CD14-positive monocyte (primary cell): ENCODE measurements around the gene MACO1. TPM values are rescaled to one million over a fixed set of nuclear protein-coding genes. Genes with fewer than 3 reads are reported as not detected.

Source experiments
- DNase-seq, 3 donors: peaks; one replicate each; pipeline ENCODE4 v3.0.0-alpha.2; 2011 to 2022
- H2AFZ ChIP-seq: 2 replicates; pipeline ENCODE4 v1.6.0; 2012; ENCODE audit warnings: mild to moderate bottlenecking, low read depth, low read length, inconsistent platforms; ENCODE audit not compliant: insufficient read depth, poor library complexity, severe bottlenecking
- H3K27ac ChIP-seq, 2 donors: 1 replicate in 1 of 2; 2 replicates in 1 of 2; pipeline ENCODE4 v1.5.1; 2012 to 2013; ENCODE audit warnings: low read length in 2 of 2, control low read depth in 1 of 2, inconsistent platforms in 1 of 2, low read depth in 1 of 2, mild to moderate bottlenecking in 1 of 2
- H3K27me3 ChIP-seq, 2 donors: one replicate each; pipeline versions ENCODE4 v1.6.0 to v1.6.1; 2011 to 2013; ENCODE audit warnings: low read length in 2 of 2; ENCODE audit not compliant: control insufficient read depth in 2 of 2, insufficient read depth in 2 of 2
- H3K36me3 ChIP-seq, 2 donors: replicated peaks in 1 of 2; 1 replicate in 1 of 2; 2 replicates in 1 of 2; pipeline versions ENCODE4 v1.5.1 to v1.6.1; 2012 to 2013; ENCODE audit warnings: low read length in 2 of 2, control low read depth in 1 of 2, inconsistent platforms in 1 of 2, mild to moderate bottlenecking in 1 of 2; ENCODE audit not compliant: insufficient read depth in 2 of 2, control insufficient read depth in 1 of 2
- H3K4me1 ChIP-seq, 2 donors: 1 replicate in 1 of 2; 2 replicates in 1 of 2; pipeline versions ENCODE4 v1.5.1 to v1.6.1; 2012 to 2013; ENCODE audit warnings: low read length in 2 of 2, control low read depth in 1 of 2, inconsistent platforms in 1 of 2, mild to moderate bottlenecking in 1 of 2, moderate library complexity in 1 of 2; ENCODE audit not compliant: insufficient read depth in 2 of 2, control insufficient read depth in 1 of 2
- H3K4me2 ChIP-seq: replicated peaks from 2 replicates; pipeline ENCODE3; 2012; ENCODE audit warnings: low read length, moderate library complexity, mild to moderate bottlenecking; ENCODE audit not compliant: poor library complexity, severe bottlenecking; ENCODE audit errors: extremely low read depth
- H3K4me3 ChIP-seq, 3 experiments: fragments of 200-600 bp in 1 of 3; sonication (generic) in 1 of 3; replicated peaks in 1 of 3; 1 replicate in 2 of 3; 2 replicates in 1 of 3; pipeline ENCODE4 v1.5.1; 2011 to 2013; ENCODE audit warnings: low read length in 3 of 3, mild to moderate bottlenecking in 3 of 3, control low read depth in 2 of 3, low read depth in 2 of 3, inconsistent platforms in 1 of 3, moderate library complexity in 1 of 3
- H3K79me2 ChIP-seq: 2 replicates; pipeline ENCODE4 v1.6.0; 2012; ENCODE audit warnings: mild to moderate bottlenecking, control low read depth, inconsistent platforms, low read length, moderate library complexity; ENCODE audit not compliant: insufficient read depth
- H3K9ac ChIP-seq: 2 replicates; pipeline ENCODE4 v1.6.0; 2017; ENCODE audit warnings: low read length, mild to moderate bottlenecking; ENCODE audit not compliant: insufficient read depth, poor library complexity, severe bottlenecking
- H3K9me3 ChIP-seq, 2 donors: replicated peaks in 1 of 2; 1 replicate in 1 of 2; 2 replicates in 1 of 2; pipeline versions ENCODE4 v1.5.1 to v1.6.1; 2012 to 2013; ENCODE audit warnings: low read length in 2 of 2, control low read depth in 1 of 2; ENCODE audit not compliant: control insufficient read depth in 1 of 2, insufficient read depth in 1 of 2
- H4K20me1 ChIP-seq: 2 replicates; pipeline ENCODE4 v1.6.0; 2012; ENCODE audit warnings: mild to moderate bottlenecking, low read length, control low read depth, moderate library complexity; ENCODE audit not compliant: insufficient read depth
- H3K27ac Mint-ChIP-seq, 7 donors: one replicate each; pipeline ENCODE4 v1.8.0; 2020; ENCODE audit warnings: mild to moderate bottlenecking in 7 of 7, mixed read lengths in 7 of 7, moderate library complexity in 6 of 7, inconsistent platforms in 2 of 7
- H3K27me3 Mint-ChIP-seq, 3 donors: one replicate each; pipeline ENCODE4 v1.8.0; 2021 to 2022; ENCODE audit warnings: low read depth in 3 of 3, mild to moderate bottlenecking in 3 of 3, mixed read lengths in 3 of 3, moderate library complexity in 3 of 3, inconsistent platforms in 1 of 3
- H3K36me3 Mint-ChIP-seq, 2 donors: one replicate each; pipeline ENCODE4 v1.8.0; 2020; ENCODE audit warnings: mixed read lengths in 2 of 2, inconsistent platforms in 1 of 2, mild to moderate bottlenecking in 1 of 2
- H3K4me1 Mint-ChIP-seq: one replicate; pipeline ENCODE4 v1.8.0; 2020; ENCODE audit warnings: mild to moderate bottlenecking, mixed read lengths
- H3K4me3 Mint-ChIP-seq, 2 donors: one replicate each; pipeline ENCODE4 v1.8.0; 2020; ENCODE audit warnings: mild to moderate bottlenecking in 2 of 2, mixed read lengths in 2 of 2, moderate library complexity in 1 of 2
- H3K9me3 Mint-ChIP-seq, 7 donors: one replicate each; pipeline ENCODE4 v1.8.0; 2020 to 2022; ENCODE audit warnings: mixed read lengths in 7 of 7, mild to moderate bottlenecking in 6 of 7, moderate library complexity in 6 of 7, inconsistent platforms in 2 of 7
- CTCF ChIP-seq: fragments of 200-600 bp; IDR thresholded peaks from one replicate; pipeline ENCODE4 v1.8.0; 2022; ENCODE audit warnings: antibody characterized with exemption, mild to moderate bottlenecking
- WGBS: methylation state at CpG from one replicate; pipeline ENCODE4 v1.1.5; 2013; ENCODE audit warnings: missing lambda C conversion rate; ENCODE audit not compliant: insufficient coverage; 5-methylcytosine and 5-hydroxymethylcytosine counted together
- intact Hi-C, 2 donors: fragments of 100-400 bp; cut with micrococcal nuclease; formaldehyde crosslinking; loops; one replicate each; pipeline versions ENCODE4 v1.15.0 to v1.15.1; 2023
- polyA plus RNA-seq, 3 donors: library from polyadenylated mRNA; depleted of rRNA in 1 of 3; unstranded in 2 of 3; stranded (reverse) in 1 of 3; fragments of 300-500 nt in 2 of 3; fragments of >200 nt in 1 of 3; fragmentation: Illumina TruSeq in 2 of 3; gene quantifications; 1 replicate in 2 of 3; 2 replicates in 1 of 3; pipeline ENCODE4 v1.2.3, GENCODE V29; 2012 to 2021

Gene MACO1
- polyA plus RNA-seq, 3 donors, result 2.6 to 4.1 (median 3.9) TPM

GRCh38 chr1:25524568-25525360 lies 94.1 kb downstream of the MACO1 start:
- H3K9me3 Mint-ChIP-seq, result peaks cover 0 to 7% (median 3%) of the 10 kb centered on the region in 7 donors
- H2AFZ ChIP-seq, result no peak overlapping the region
- WGBS, result 96% methylated on average over 12 of the region's 15 CpGs
- DNase-seq, result no peak
- H3K27ac ChIP-seq, result no peak overlapping the region
- no peaks in the 10 kb centered on the region for H3K27me3 ChIP-seq
- H4K20me1 ChIP-seq, result no peaks in the 10 kb centered on the region
- H3K9ac ChIP-seq, result no peak overlapping the region
- H3K36me3 Mint-ChIP-seq, result no peaks in the 10 kb centered on the region
- no peak overlapping the region for H3K4me3 Mint-ChIP-seq
- no peak overlapping the region for H3K27ac Mint-ChIP-seq
- no peaks in the 10 kb centered on the region for H3K79me2 ChIP-seq
- no peak for TF ChIP-seq CTCF
- no peak overlapping the region for H3K4me2 ChIP-seq
- H3K4me1 Mint-ChIP-seq, result no peaks in the 10 kb centered on the region
- H3K36me3 ChIP-seq, result no peaks in the 10 kb centered on the region
- no peak overlapping the region for H3K4me3 ChIP-seq
- H3K4me1 ChIP-seq, result no peaks in the 10 kb centered on the region
- intact Hi-C loops, result loop anchor here in 1 of 2 donors (10.0 kb wide), 1 partner anchor 240 kb away; no protein-coding TSS in a partner anchor
- peaks cover 0 to 4% (median 1%) of the 10 kb centered on the region in 3 donors for H3K27me3 Mint-ChIP-seq
- peaks cover 0 to 4% of the 10 kb centered on the region in 2 donors for H3K9me3 ChIP-seq

- no peaks in the 10 kb centered on the region for H3K79me2 ChIP-seq
- no peak overlapping the region for H3K9ac ChIP-seq
- H3K27me3 ChIP-seq, result no peaks in the 10 kb centered on the region
- intact Hi-C loops, result loop anchor here in 1 of 2 donors (10.0 kb wide), 1 partner anchor 241 kb away; no protein-coding TSS in a partner anchor
- peaks cover 0 to 4% of the 10 kb centered on the region in 2 donors for H3K9me3 ChIP-seq
- H3K4me3 ChIP-seq, result no peak overlapping the region
- 97% methylated on average over 3 of the region's 4 CpGs for WGBS
- H4K20me1 ChIP-seq, result no peaks in the 10 kb centered on the region
- TF ChIP-seq CTCF, result no peak
- no peaks in the 10 kb centered on the region for H3K4me1 ChIP-seq
- no peak for DNase-seq
- no peaks in the 10 kb centered on the region for H3K36me3 ChIP-seq
- H3K9me3 Mint-ChIP-seq, result peaks cover under 1 to 7% (median 3%) of the 10 kb centered on the region in 7 donors
- no peak overlapping the region for H3K4me2 ChIP-seq
- H3K27ac Mint-ChIP-seq, result peak overlapping the region in 1 of 7 donors; percentile 70
- no peak overlapping the region for H2AFZ ChIP-seq
- no peaks in the 10 kb centered on the region for H3K36me3 Mint-ChIP-seq
- H3K4me3 Mint-ChIP-seq, result no peak overlapping the region
- H3K4me1 Mint-ChIP-seq, result no peaks in the 10 kb centered on the region
- H3K27me3 Mint-ChIP-seq, result peaks cover 0 to 4% (median 1%) of the 10 kb centered on the region in 3 donors
- no peak overlapping the region for H3K27ac ChIP-seq
Measured at GRCh38 chr1:25525361-25525688, 94.6 kb downstream of the MACO1 start.
